A549 (cell line): Measurements from ENCODE around the gene CFAP97D2.
"Not testable (repeated sequence)": the region's sequence is repeated elsewhere in the genome, so short reads cannot be mapped to it uniquely, and the experiment has no call there.

Experiments used
- KDM1A ChIP-seq: fragments of 200-600 bp; sonication (generic); IDR thresholded peaks from 2 replicates; pipeline ENCODE4 v1.6.1; 2016; ENCODE audit warnings: low read depth, mild to moderate bottlenecking
- MAZ ChIP-seq: fragments of 150-350 bp; IDR thresholded peaks from 2 replicates; pipeline ENCODE4 v1.6.1; 2014; ENCODE audit warnings: antibody characterized with exemption, low read depth, low read length, borderline replicate concordance

DNA sequence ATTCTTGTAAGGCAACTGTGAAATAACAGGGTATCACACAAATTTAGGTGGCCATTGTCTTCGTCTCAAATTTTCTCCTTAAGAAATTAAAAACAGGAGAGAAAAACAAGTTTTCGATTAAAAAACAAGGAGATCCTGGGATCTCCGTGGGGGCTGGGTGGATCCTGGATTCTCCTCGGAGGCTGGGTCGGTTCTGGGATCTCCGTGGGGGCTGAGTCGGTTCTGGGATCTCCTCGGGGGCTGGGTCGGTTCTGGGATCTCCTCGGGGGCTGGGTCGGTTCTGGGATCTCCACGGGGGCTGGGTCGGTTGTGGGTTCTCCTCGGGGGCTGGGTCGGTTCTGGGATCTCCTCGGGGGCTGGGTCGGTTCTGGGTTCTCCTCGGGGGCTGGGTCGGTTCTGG is 30.2 kb upstream of the CFAP97D2 start:
- not testable (repeated sequence) for TF ChIP-seq KDM1A, MAZ
